Stimulated activated CD4-positive, alpha-beta T cell treated with anti-CD3 and anti-CD28 coated beads, Interleukin-1b, Interleukin-23, amount 100 ng/mL, for 24 hours (primary cell): ENCODE data around the gene PDHB.

ENCODE experiments used
- DNase-seq, 4 experiments: peaks; one replicate each; pipeline ENCODE4 v3.0.0-alpha.2; 2020; ENCODE audit warnings: low read depth in 4 of 4, low spot score in 1 of 4

The PDHB gene

GRCh38 chr3:58433400-58434167, at the start of gene PDHB:
Gene PDHB, minus strand, starts transcription at chr3:58433832. Its CDS starts 23 bp downstream, at chr3:58433809.
- peak; percentile 74 to 89 (median 78) for DNase-seq

- no peak for DNase-seq
Observed at GRCh38 chr3:58482917-58483636, 49.4 kb upstream of the PDHB start.

GRCh38 chr3:58480309-58480708, 46.7 kb upstream of the PDHB start:
- DNase-seq = no peak

GRCh38 chr3:58478781-58479180, 45.1 kb upstream of the PDHB start:
- DNase-seq = no peak

GRCh38 chr3:58474967-58475578, 41.4 kb upstream of the PDHB start:
- no peak for DNase-seq

GRCh38 chr3:58474348-58474911, 40.8 kb upstream of the PDHB start:
- DNase-seq = no peak

- no peak for DNase-seq
Observed at GRCh38 chr3:58473275-58473674, 39.6 kb upstream of the PDHB start.

- DNase-seq = peak in 1 of 4 experiments; percentile 55
Observed at GRCh38 chr3:58471025-58471887, 37.6 kb upstream of the PDHB start.

GRCh38 chr3:58470363-58471024, 36.9 kb upstream of the PDHB start:
- no peak for DNase-seq

- DNase-seq = no peak
Observed at GRCh38 chr3:58469096-58469495, 35.5 kb upstream of the PDHB start.

- DNase-seq = no peak
Observed at GRCh38 chr3:58466899-58467563, 33.4 kb upstream of the PDHB start.

- DNase-seq = no peak
Observed at GRCh38 chr3:58464866-58465265, 31.2 kb upstream of the PDHB start.

GRCh38 chr3:58463942-58464271, 30.3 kb upstream of the PDHB start:
- DNase-seq = no peak

GRCh38 chr3:58463181-58463941, 29.7 kb upstream of the PDHB start:
- DNase-seq = peak; percentile 34 to 74 (median 56)

GRCh38 chr3:58462829-58463180, 29.2 kb upstream of the PDHB start:
- DNase-seq = no peak

GRCh38 chr3:58459160-58459559, 25.5 kb upstream of the PDHB start:
- DNase-seq = no peak

GRCh38 chr3:58452176-58452575, 18.5 kb upstream of the PDHB start:
- no peak for DNase-seq

GRCh38 chr3:58441514-58442450, 8.2 kb upstream of the PDHB start:
- DNase-seq = no peak
